Stimulated activated CD4-positive, alpha-beta T cell treated with anti-CD3 and anti-CD28 coated beads, Interleukin-2, amount 100 ng/mL, for 48 hours (primary cell): ENCODE data around the gene ZNF628.
"Not testable (repeated sequence)": the region's sequence is repeated elsewhere in the genome, so short reads cannot be mapped to it uniquely, and the experiment has no call there.

Source experiments
- DNase-seq, 2 donors: peaks; one replicate each; pipeline ENCODE4 v3.0.0-alpha.2; 2020

The ZNF628 gene

DNA sequence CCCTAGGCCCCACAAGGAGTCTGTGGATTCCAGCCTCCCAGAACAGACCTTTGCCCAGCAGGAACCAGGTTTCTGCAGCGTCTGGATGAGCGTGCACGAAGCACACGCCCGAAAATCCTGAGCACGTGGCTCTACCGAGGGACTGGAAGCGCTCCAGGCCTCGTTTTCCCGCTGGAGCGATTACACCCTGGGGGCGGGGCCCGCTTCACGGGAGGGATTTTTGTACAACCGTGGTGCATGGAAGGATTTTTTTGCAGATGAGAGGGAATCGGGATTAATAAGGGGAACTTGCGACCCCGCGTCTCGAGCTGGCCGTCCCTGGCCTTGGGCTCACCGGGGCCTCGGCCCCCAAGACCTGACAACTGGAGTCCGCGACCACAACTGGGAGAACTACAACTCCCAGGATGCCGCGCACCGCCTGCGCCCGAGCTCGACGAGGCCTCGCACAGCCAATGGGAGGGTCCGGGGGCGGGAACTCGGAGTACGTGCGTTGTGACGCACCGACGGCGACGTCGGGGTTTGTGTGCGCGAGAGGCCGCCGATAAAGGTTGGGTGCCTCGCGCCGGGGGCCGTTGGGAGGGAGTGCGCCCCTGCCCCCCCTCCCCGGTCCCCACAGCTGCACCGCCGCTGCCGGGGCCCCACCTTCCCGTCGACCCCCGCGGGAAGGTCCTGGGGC is at the start of gene ZNF628:
Gene ZNF628 (plus strand): TSS at position 518 of the 676 bp plus-strand sequence. CDS start 3,294 bp downstream, outside the sequence.
- DNase-seq = peak; percentile 97

DNA sequence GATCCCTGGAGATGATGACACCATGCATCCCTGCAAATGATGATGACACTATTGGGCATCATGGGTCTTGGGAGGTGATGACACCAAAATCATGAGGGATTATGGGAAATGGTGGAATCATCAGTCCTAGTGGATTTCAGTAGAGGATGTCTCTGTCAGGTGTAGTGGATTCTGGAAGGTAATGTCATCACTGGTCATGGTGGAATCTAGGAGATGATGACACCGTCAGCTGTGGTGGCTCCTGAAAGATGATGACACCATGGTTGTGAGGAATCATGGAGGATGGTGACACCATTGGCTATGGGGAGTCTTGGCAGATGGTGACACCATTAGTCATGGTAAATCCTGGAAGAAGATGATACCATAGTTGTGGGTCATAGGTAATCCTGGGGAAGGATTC is 45.2 kb upstream of the ZNF628 start:
- no peak for DNase-seq

DNA sequence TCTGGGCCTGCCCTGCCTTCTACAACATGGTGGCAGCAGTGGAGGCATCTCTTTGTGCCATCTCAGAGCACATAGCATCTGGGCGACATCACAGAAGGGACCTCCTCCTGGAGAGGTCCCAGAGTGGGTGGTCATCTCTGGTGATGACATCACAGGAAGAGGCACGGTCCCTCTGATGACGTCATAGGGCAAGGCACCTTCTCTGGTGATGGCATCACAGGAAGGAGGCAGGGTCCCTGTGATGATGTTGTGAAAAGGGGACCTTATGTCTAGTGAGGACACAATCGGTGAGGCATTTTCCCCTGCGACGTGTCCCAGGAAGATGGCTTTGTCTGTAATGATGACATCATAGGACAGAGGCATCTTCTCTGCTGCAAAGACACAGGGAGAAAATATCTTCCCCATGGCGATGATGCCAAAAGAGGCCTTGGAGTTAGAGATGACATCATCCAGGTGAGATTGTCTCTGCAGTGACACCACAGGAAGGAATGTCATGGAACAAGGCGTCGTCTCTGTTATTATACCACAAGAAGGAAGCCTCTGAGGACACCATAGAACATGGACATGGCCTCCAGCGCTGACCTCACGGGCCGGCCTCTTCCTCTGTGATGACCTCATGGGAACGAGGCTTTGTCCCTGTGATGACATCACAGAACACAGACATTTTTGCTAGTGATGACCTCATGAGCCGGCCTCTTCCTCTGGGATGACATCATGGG is 44.0 kb upstream of the ZNF628 start:
- no peak for DNase-seq

DNA sequence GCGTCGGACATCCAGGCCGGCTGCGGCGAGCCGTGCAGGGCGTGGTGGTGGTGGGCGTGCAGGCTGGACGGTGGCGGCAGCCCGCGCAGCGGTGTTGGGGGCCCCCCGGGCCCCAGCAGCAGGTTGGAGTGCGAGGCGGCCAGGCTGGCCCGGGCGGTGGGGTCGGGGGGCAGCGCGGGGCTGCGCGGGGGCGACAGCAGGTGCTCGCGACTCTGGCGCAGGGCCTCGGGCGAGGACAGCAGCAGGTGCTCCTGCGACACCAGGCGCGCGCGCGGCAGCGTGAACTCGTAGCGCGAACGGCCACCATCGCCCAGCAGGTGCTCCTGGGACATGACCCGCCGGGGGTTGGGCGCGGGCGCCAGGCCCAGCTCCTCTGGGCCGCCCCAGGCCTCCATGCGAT is 43.1 kb upstream of the ZNF628 start:
- DNase-seq = no peak

DNA sequence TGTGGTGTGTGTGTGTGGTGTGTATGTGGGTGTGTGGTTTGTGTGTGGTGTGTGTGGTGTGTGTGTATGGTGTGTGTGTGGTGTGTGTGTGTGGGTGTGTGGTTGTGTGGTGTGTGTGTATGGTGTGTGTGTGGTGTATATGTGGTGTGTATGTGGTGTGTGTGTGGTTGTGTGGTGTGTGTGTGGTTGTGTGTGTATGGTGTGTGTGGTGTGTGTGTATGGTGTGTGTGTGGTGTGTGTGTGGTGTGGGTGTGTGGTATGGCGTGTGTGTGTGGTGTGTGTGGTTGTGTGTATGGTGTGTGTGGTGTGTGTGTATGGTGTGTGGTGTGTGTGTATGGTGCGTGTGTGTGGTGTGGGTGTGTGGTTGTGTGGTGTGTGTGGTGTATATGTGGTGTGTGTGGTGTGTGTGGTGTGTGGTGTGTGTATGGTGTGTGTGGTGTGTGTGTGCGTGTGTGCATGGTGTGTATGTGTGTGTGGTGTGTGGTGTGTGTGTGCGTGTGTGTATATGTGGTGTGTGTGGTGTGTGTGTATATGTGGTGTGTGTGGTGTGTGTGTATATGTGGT is 42.0 kb upstream of the ZNF628 start:
- DNase-seq = no peak

DNA sequence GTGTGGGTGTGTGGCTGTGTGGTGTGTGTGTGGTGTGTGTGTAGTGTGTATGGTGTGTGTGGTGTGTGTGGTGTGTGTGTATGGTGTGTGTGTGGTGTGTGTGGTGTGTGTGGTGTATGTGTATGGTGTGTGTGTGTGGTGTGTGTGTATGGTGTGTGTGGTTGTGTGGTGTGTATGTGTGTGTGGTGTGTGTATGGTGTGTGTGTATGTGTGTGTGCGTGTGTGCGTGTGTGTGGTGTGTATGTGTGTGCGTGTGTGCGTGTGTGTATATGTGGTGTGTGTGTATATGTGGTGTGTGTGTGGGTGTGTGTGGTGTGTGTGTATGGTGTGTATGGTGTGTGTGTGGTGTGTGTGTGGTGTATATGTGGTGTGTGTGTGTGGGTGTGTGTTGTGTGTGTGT is 41.4 kb upstream of the ZNF628 start:
- DNase-seq = no peak

DNA sequence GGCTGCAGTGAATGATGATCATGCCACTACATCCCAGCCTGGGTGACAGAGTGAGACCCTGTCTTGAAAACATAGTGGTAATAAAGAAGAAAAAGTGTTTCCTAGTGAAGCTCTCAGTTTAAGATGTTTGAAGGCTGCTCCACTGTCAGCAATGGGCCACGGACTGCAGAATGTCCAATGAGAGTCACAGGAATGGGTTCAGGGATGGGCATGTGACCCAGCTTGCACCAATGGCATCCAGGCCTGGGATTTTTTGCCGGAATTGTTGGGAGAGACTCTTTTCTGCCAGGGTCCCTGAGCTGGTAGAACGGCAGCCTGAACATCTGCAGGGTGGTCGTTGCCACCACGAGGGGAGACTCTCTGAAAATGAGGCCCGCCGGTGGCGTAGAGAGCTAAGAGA is 39.6 kb upstream of the ZNF628 start:
- no peak for DNase-seq

DNA sequence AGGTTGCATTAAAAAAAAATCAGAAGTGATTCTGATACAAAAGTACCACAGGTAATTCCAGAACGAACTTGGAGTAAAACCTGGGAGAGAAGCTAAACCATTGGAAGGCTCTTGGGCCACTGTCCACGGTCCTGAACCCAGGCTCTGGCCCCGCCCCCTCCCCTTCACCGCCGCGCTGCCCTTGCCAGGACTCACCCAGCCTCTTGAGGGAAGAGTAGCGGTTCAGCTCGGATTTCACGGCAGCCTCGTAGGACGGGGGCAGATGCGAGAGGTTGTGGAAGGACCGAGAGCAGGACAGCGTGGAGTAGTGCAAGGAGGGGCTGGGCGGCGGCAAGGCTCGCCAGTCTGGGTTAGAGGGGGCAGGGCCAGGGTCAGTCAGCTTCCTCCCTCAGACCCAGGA is 39.0 kb upstream of the ZNF628 start:
- DNase-seq = no peak

DNA sequence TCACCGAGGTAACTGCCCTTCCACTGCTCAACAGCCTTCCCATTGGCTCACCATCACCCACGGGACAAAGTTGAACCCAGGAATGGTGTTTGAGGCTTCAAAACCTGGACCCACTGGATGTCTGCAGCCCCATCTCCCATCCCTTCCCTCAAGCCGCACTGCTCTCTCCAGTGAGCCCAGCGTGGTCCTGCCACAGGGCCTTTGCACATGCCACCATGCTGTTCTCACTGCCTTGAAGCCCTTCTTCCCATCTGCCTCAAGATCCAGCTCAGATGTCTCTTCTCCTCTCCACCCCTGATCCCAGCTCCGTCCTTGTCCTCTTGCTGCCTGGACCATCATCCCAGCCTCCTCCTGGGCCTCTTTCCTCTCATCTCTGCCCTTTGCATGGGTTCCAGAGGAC is 37.4 kb upstream of the ZNF628 start:
- no peak for DNase-seq

DNA sequence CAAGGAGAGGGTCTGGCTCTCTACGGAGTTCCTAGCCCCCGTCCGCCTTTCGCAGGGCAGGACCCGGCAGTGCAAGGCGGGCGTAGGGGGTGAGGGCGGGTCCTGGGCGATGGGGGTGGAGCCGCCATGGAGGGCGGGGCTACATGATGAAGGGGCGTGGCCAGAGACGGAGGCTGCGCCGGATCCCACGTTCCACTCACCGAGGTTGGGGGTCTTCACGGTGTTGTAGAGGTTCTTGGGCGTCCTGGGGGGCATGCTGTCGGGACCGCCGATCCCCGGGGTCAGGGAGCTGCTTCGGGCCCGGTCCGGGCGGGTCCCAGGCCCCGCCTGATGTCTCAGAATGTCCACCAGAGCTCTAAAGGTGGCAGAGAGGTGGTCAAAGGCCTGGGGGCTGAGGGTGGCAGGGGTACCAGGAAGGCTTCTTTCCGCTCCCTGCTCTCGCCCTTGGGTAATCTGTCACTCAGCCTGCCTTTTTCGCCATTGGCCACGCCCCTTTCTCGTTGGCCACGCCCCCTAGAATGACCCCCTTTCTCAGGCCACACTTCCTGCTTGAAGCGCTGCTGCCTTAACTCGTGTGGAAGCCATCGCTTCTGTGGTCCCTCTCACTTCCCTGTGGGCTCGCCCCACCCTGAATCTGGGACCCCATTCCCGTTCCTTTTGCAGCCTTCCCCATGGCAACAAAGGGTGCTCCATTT is 35.9 kb upstream of the ZNF628 start:
- DNase-seq = no peak

DNA sequence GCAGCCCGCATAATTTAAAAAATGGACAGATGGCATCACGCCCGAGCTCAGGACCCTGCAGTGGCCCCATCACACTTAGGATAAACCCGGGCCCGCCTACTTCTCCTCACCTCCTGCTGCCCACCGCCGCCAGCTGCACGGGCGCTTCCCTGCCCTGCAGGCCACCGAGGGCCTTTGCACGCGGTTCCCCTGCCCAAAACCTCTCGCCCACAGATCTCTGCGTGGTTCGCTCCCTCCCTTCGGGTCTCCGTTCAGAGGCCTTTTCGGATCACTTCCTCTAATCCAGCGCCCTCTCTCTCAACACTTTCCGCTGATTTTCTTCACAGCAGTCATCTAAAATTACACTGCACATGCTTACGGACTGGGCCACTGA is 35.1 kb upstream of the ZNF628 start:
- DNase-seq = no peak

DNA sequence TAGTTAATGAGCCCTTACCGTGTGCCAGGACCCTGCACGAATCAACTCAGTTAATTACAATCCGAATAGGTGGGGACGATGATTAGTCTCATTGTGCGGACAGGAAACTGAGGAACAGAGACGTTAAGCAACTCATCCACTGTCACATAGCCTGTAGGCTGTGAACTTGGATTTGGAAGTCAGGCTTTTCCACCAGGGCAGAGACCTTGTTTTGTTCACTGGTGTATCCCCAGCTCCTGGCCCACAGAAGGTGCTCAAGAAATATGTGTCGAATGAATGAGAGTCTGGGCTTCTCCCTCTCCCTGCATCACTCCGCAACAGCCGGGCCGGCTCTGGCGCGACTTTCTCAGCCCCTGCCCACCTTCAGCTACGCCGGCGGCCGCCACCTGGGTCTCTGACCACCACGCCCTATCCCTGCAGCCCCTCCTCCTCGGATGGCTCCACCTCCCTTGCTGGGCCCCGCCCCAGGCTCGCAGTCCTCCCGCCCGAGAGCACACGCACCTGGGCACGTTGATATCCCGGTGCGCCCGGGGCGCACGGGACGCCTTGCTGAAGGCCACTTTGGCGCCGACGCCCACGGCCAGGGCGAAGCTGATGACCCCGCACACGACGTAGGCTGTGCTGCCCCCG is 34.6 kb upstream of the ZNF628 start:
- DNase-seq = no peak

DNA sequence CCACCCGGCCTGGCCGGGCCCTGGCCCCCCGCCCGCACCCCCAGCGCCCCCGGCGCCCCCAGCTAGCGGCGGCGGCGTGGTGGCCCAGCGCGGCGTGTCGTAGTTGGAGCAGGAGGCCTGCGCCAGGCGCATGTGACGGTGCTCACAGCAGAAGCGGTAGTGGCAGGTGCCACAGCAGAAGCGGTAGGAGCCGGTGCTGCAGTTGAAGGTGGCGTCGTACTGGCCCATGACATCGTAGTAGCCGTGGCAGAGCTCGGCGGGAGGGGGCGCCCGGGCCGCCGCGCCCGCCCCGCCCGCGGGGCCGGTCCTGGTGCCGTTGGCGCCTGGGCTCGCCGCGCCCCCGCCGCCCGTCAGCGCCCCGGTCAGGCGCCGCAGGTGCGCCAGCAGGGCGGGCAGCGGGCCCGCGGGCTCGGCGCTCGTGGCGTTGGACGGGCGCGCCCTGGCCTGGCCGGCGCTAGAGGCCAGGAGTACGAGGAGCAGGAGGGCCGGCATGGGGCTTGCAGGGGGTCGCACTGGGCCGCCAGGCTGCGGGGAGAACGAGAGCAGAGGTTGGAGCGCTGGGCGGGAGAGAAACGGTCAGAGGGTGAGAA is 34.0 kb upstream of the ZNF628 start:
- DNase-seq = no peak

DNA sequence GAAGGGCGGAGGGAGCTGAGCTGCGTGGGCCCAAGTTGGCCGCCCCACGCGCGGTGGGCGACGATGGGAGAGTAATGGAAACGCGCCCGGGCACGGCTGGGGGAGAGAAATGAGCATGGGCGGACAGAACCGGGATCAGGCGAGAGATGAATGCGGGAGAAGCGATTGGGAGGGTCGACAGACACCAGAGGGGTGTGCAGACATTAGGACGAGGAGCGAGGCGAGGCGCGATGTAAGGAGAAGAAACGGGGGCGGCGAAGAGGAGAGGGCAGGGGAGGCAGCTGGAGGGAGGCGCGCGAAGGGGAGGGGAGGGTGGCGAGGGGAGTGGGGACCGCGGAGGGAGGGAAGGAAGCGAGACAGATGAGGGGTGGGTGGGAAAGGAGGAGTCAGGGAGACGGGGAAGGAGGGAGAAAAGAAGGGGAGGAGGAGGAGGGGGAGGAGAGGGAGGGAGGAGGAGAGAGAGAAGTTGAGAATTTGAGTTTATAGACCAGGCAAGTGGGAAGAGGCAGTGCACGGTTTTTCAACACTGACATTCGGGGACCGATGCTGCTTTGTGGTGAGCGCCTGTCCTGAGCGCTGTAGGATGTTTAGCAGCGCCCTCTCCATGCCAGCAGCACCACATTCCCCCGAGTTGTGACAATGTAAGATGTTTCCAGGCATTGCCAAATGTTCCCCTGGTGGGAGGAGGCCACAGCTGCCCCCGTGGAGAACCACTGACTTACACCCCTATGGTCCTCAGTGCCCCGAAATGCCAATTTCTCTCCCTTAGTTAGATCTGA is 33.2 kb upstream of the ZNF628 start, which contains the start of gene SHISA7:
Gene SHISA7 (minus strand): TSS at position 256 of the 779 bp plus-strand sequence. CDS start 437 bp downstream, outside the sequence.
- no peak for DNase-seq

DNA sequence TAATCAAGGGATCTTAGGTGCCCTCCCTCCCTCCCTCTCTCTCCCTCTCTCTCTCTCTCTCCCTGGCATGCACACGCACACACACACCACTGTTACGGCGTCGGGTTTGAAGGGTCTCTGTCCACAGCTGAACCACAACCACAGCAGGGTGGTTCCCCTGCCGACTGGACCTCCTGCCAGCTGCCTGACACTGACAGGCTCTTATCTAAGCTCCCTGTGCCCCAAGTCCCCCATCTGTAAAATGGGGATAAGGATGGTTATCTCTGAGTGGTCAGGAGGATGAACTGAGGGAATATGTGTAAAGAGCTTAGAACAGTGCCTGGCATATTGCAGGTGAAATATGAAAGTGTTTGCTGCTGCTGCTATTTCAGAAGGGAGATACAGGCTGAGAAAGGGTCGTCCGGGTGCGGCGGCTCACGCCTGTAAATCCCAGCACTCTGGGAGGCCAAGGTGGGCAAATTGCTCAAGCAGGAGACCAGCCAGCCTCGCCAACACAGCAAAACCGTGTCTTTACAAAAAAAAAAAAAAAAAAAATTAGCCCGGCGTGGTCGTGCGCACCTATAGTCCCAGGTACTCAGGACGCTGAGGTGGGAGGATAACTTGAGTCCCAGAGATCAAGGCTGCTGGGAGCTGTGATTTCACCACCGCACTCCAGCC is 32.5 kb upstream of the ZNF628 start:
- DNase-seq = no peak

DNA sequence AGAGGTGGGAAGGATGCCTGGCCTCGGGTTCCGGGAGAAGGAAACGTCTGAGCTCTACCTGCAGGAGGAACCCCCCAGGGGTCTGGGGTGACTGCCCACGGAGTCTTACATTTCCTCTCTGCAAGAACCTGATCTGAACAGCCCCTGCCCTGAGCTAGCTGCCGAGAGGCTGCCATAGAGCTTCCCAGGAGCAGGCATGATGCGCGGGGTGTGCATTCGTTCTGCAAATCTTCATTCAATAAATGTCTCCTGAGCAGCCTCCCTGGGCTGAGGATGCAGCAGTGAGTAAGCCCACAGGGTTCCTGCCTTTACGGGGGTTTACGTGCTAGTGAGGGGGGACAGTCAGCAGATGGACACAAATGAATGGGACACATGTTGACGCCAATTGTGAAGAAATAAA is 31.8 kb upstream of the ZNF628 start:
- no peak for DNase-seq

DNA sequence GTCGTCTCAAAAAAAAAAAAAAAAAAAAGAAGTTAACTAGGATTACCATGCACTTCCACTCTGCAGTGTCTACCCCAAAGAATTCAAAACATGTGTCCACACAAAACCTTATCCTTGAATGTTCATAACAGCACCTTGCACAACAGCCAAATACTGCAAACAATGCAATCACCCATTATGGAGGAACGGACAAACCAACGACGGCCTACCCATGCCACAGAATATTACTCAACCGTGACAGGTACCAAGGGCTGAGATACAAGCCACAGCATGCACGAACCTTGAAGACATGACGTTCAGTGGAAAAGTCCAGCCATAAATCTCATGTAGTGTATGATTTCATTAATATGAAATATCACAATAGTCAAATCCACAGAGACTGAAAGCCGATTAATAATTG is 30.4 kb upstream of the ZNF628 start:
- no peak for DNase-seq

DNA sequence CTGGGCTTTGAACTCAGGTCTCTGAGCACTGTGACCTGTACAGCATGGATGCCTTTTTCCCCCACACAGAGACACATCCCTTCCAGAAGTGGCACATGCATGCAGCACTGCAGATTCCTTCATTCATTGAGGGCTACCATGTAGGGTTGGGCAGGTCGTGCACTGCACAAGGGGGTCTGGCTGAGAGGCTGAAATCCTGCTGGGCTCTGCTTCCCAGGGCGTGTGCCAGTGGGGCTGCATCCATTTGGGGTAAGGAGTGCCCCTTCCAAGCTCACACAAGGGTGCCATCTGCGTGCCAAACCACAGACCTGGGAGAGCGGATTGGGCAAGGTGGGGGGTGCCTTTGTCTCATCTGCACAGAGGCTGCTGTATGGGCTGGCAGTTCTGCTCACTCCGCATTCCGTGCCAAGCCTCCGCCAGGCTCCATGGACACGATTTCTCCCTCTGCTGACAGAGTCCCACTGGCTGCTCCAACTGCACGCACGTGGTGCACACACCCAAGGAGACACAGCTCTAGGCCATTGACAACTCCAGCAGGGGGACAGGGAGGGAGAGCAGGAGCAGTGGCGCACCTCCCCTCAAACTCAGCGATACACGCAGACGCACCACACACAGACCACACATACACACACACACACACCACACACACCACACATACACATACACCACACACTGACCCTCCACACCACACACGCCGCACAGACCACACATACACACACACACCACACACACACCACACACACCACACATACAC is 28.8 kb upstream of the ZNF628 start:
- DNase-seq = no peak

DNA sequence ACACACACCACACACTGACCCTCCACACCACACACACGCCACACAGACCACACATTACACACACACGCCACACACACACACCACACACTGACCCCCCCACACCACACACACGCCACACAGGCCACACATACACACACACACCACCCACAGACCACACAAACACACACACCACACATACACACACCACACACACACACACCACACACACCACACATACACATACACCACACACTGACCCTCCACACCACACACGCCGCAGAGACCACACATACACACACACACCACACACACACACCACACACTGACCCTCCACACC is 28.3 kb upstream of the ZNF628 start:
- DNase-seq = not testable (repeated sequence)

DNA sequence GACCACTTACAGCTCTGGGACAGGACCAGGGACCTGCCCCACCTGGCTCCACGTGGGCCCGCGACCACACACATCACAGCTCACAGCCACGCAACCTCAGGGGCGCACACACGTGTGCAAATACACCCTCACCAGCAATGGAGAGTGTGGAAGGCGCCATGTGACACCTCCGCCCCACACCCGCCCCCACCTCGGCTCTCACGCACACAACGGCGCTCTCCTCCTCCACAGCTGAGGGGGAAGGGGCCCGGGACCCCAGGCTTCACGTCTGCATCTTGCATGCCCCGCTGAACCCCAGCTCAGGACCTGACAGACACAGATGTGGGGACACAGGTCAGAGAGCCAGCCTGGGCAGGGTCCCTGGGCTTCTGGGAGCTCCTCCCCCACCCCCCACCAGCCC is 26.9 kb upstream of the ZNF628 start:
- DNase-seq = no peak
